ENCODE measurements around the gene SLIT2.

The SLIT2 gene

GRCh38 chr4:20251796-20252655 is at the start of gene SLIT2:
Gene SLIT2, plus strand, starts transcription at chr4:20251905. Its CDS starts 1,911 bp downstream, at chr4:20253816.
- DNase-seq: no peak

- DNase-seq: no peak
These were observed 48.2 kb upstream of the SLIT2 start for GRCh38 chr4:20203508-20203907.

GRCh38 chr4:20217521-20217920 is 34.2 kb upstream of the SLIT2 start:
- DNase-seq: no peak

DNA sequence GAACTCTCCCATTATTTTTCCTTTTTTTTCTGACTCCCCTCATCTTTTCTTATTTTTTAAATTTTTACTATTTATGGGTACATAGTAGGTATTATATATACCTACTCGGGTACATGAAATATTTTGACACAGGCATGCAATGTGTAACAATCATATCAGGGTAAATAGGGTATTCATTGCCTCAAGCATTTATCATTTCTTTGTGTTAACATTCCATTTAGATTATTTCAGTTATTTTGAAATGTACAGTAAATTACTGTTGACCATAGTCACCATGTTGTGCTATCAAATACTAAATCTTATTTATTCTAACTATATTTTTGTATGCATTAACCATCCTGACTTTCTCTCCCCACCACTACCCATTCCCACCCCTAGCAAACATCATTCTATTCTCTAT is 33.8 kb upstream of the SLIT2 start:
- no peak for DNase-seq

- no peak for DNase-seq
These were observed 32.2 kb upstream of the SLIT2 start for GRCh38 chr4:20219521-20219920.

- DNase-seq: no peak
These were observed 13.7 kb upstream of the SLIT2 start for GRCh38 chr4:20237894-20238537.

GRCh38 chr4:20248155-20248558 is 3.5 kb upstream of the SLIT2 start:
- no peak for DNase-seq

DNA sequence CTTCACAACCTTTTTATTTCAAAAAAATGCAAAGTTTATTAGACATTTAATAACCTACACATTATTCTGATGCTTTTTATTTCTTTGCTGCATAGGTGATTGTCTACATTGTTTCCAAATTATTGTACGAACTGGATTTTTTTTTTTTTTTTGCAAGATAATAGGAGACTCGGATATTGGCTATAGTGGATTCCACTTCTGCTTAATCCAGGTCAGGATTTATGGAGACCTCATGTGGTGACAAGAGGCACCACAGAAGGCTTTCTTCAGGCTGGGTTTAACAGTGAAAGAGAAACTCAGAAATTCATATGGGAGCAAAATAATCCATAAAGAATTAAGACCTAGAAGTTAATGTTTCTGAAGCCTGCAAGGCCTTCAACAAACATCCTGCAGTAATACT is 2.4 kb upstream of the SLIT2 start:
- no peak for DNase-seq

- no peak for DNase-seq
These were observed 492 bp upstream of the SLIT2 start for GRCh38 chr4:20251031-20251795.

GRCh38 chr4:20252656-20253282 is 1.1 kb downstream of the SLIT2 start:
- DNase-seq: no peak

- no peak for DNase-seq
These were observed 1.6 kb downstream of the SLIT2 start for GRCh38 chr4:20253283-20253734.

DNA sequence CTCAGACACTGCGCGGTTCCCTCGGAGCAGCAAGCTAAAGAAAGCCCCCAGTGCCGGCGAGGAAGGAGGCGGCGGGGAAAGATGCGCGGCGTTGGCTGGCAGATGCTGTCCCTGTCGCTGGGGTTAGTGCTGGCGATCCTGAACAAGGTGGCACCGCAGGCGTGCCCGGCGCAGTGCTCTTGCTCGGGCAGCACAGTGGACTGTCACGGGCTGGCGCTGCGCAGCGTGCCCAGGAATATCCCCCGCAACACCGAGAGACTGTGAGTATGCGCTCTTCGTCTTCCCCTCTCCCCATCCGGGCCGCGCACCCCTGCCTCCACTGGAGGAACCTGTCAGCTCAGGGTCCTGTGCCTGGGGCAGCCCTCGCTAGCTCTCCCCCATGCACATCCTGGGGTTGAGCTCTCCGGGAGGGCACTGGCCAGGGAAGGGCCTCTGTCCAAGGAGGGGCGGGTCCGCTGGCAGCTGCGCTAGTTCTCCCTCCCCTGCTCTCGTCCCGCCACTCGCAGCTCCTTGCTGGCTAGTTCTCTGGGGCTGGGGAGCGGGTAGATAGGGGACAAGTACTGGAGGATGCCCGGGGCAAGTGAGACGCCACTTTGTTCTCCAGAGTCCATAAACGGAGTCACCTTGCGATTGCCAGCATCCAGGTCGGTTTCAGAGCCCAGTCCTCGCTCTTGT is 2.2 kb downstream of the SLIT2 start:
- DNase-seq: no peak

DNA sequence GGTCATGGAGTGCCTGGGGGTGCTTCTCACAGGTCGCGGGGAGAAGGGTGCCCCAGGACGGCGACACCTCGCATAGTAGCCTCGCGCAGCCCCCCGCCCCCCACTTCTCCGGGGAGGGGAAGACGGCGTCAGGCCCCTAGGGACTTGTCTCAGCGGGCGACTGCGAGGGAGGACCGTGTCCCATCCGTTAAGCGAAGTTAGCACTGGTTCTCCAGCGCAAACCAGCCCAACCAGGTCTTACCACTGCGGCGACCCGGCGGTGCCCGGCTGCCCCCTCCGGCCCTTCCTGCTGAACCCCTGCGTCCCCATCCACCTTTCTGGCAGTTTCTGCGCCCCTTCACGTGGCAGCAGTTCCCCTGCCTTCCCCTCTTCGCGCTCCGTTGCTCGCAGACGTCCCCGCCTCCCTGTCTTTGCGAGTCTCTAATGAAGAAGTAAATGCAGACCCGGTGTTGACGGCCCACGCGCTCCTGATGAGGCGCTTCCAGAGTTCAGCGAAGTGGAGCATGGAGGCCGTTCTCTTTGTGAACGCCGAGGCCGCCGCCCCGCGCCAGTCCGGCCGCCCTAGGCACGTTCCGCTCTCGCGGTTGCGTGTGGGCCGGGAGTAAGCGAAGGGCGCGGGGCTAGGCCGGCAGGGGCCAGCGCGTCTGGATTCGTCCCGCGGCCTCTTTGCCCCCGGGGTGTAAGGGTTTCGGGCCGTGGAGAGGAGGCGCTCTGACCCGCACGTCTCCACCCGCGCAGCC is 3.0 kb downstream of the SLIT2 start:
- DNase-seq: no peak

GRCh38 chr4:20255251-20255586 is 3.5 kb downstream of the SLIT2 start:
- DNase-seq: no peak

GRCh38 chr4:20255823-20256222 is 4.1 kb downstream of the SLIT2 start:
- DNase-seq: no peak

DNA sequence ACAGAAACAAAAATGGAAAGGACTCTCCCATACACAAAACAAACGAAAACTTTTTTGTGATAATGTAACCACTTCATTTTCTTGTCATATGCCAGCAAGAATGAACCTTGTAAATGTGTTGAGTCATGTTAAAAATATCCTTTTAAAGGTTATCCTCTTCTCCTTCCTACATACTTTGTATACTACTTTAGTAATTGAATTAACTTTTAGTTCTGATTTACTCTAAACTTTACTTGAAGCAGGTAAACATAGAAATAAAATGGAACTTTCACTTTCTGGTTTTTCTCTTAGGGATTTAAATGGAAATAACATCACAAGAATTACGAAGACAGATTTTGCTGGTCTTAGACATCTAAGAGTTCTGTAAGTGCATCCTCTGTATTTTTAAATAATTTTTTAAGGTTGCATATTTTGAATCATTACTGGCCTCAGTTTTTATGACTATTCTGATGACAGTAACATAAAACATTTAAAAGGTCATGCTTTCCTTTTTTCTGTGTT is 4.7 kb downstream of the SLIT2 start:
- DNase-seq: no peak

DNA sequence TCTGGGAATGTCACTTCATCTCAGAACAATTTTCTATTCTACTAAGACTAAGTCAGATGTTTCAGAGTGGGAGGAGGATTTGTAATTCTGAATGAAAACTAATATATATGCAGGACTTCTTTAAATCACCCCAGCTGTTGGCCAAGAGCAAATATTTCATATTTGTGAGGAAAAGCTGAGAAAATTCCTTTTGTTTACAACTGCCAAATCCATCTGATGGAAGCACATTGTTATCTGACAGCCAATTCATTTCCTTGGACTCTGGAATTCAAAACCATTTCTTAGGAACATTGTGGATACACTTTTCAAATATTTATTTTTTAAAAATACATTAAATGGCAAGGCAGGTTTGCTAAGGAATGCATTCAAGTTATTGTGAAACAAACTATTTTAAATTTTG is 8.0 kb downstream of the SLIT2 start:
- DNase-seq: no peak

GRCh38 chr4:20260821-20261220 is 9.1 kb downstream of the SLIT2 start:
- no peak for DNase-seq

DNA sequence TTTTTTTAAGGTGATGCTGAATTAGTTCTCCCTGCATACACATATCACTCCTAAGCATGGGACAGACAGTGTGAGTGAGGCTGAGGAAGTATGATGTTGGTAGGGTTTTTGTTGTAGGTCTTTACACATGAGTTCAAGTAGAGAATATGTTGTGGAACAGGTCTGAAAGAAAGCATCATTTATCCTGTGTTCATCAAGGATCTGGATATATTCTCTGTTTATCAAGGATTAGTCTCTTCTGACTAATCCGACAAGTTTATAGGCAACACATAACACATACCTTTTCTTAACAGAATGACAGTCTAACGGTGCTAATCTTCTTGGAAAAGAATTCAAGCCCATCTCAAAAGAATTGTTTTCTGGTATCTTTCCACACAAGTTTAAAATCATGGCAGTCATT is 10.5 kb downstream of the SLIT2 start:
- DNase-seq: no peak

GRCh38 chr4:20264688-20265087 is 13.0 kb downstream of the SLIT2 start:
- DNase-seq: no peak

DNA sequence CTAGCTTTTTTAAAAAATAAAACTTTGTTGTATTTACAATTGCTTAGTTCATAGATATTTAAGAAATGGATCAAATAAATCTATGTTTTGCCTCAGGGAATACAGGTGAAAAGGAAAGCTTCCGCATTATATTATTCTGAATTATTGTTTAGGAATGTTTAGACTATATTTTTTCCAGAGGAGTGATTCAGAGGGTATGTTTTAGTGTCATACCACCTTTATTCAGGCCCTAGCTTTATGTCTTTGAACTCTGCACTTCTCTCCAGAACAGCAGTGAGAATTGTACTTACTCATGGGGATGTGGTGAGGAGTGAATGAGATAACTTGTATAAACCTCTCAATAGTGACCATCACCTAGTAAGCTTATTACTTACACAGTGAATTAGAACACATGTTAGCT is 14.0 kb downstream of the SLIT2 start:
- no peak for DNase-seq

All from activated CD4-positive, CD25-positive, alpha-beta regulatory T cell treated with anti-CD3 and anti-CD28 coated beads, Interleukin-2, amount 50 U/mL, for 72 hours (primary cell).